K562 (cell line): ENCODE data around the gene FGGY. TPM values are rescaled to one million over a fixed set of nuclear protein-coding genes. Genes with fewer than 3 reads are reported as not detected.

Experiments used
- ATAC-seq: fragments of 200-7000 bp; cut with Tn5 transposase; 3 replicates; pipeline ENCODE4 v1.9.1; 2020; ENCODE audit warnings: moderate library complexity
- BruUV-seq: library from RNA; stranded (reverse); fragments of 400-500 nt; replicated peaks from 2 replicates; lab custom pipeline; 2021; lab: Mats Ljungman, UMichigan
- CTCF ChIA-PET: fragments of 300-600 bp; formaldehyde crosslinking; extraction: SDS; loops from one replicate; lab custom pipeline; 2021; ENCODE audit warnings: low intra/inter-chr PET ratio; lab: Yijun Ruan, JAX
- POLR2A ChIA-PET: fragments of 300-600, 350-650 bp; sonication (Branson Sonifier 250); formaldehyde crosslinking; extraction: SDS; loops from one replicate; lab custom pipeline; 2021; ENCODE audit warnings: antibody characterized with exemption, inconsistent platforms; lab: Yijun Ruan, JAX
- DNase-seq, 4 experiments: peaks; one replicate each; pipeline versions ENCODE4 v3.0.0 to v3.0.0-alpha.2; 2011 to 2018; ENCODE audit warnings: low spot score in 3 of 4, mixed read lengths in 3 of 4; ENCODE audit errors: extremely low read depth in 1 of 4
- FAIRE-seq: peaks from 2 replicates; lab custom pipeline; 2011; peaks lifted over from hg19 to GRCh38; lab: Jason Lieb, UNC
- H2AFZ ChIP-seq: 2 replicates; pipeline ENCODE4 v1.6.0; 2011; ENCODE audit warnings: low read depth, low read length, control low read depth, inconsistent platforms
- H3K27ac ChIP-seq: fragments of 200-600 bp; 3 replicates; pipeline ENCODE4 v1.8.0; 2011; ENCODE audit warnings: low read depth, mild to moderate bottlenecking, control low read depth, inconsistent platforms, low read length, moderate library complexity, mixed read lengths; ENCODE audit errors: extremely low read depth
- H3K27me3 ChIP-seq, 2 experiments: fragments of 300-600 bp in 1 of 2; 2 replicates in 1 of 2; 3 replicates in 1 of 2; pipeline versions ENCODE4 v1.6.0 to v1.8.0; 2011; ENCODE audit warnings: inconsistent platforms in 2 of 2, low read length in 2 of 2, mild to moderate bottlenecking in 1 of 2, mixed read lengths in 1 of 2, moderate library complexity in 1 of 2; ENCODE audit not compliant: control insufficient read depth in 2 of 2, insufficient read depth in 2 of 2
- H3K36me3 ChIP-seq: fragments of 300-600 bp; 3 replicates; pipeline ENCODE4 v1.8.0; 2011; ENCODE audit warnings: mild to moderate bottlenecking, low read length, inconsistent platforms; ENCODE audit not compliant: control insufficient read depth, insufficient read depth
- H3K4me1 ChIP-seq, 2 experiments: fragments of 200-600 bp in 1 of 2; replicated peaks in 1 of 2; 2 replicates in 1 of 2; 3 replicates in 1 of 2; pipeline versions ENCODE4 v1.5.1 to v1.8.0; 2011; ENCODE audit warnings: inconsistent platforms in 2 of 2, low read length in 2 of 2, mild to moderate bottlenecking in 1 of 2, mixed read lengths in 1 of 2, moderate library complexity in 1 of 2; ENCODE audit not compliant: control insufficient read depth in 2 of 2, insufficient read depth in 2 of 2
- H3K4me2 ChIP-seq: 2 replicates; pipeline ENCODE4 v1.6.1; 2011; ENCODE audit warnings: low read length, control low read depth, inconsistent platforms, mixed read lengths; ENCODE audit not compliant: insufficient read depth
- H3K4me3 ChIP-seq: fragments of 200-600 bp; sonication (generic), shearing (Covaris generic); 2 replicates; pipeline ENCODE4 v1.5.1; 2016; ENCODE audit warnings: control low read depth, inconsistent platforms
- H3K79me2 ChIP-seq: fragments of 200-600 bp; 3 replicates; pipeline ENCODE4 v1.8.0; 2011; ENCODE audit warnings: low read length, inconsistent platforms; ENCODE audit not compliant: control insufficient read depth, insufficient read depth
- H3K9ac ChIP-seq, 2 experiments: 2 replicates each; pipeline versions ENCODE4 v1.6.0 to v1.6.1; 2011; ENCODE audit warnings: low read depth in 2 of 2, low read length in 2 of 2, control low read depth in 1 of 2, inconsistent platforms in 1 of 2, mild to moderate bottlenecking in 1 of 2, mixed read lengths in 1 of 2; ENCODE audit not compliant: insufficient read depth in 1 of 2
- H3K9me1 ChIP-seq: one replicate; pipeline ENCODE4 v1.6.0; 2011; ENCODE audit warnings: inconsistent platforms, mild to moderate bottlenecking, low read length, moderate library complexity; ENCODE audit not compliant: control insufficient read depth, insufficient read depth
- H3K9me3 ChIP-seq: replicated peaks from 2 replicates; pipeline ENCODE4 v1.5.1; 2011; ENCODE audit warnings: low read depth, low read length, inconsistent platforms; ENCODE audit not compliant: control insufficient read depth, insufficient read depth
- H4K20me1 ChIP-seq: replicated peaks from 2 replicates; pipeline ENCODE4 v1.6.1; 2011; ENCODE audit warnings: low read length, inconsistent platforms, mixed read lengths; ENCODE audit not compliant: control insufficient read depth, insufficient read depth
- CBFB ChIP-seq: sonication (generic); formaldehyde crosslinking; IDR thresholded peaks from 2 replicates; pipeline ENCODE4 v1.4.0; 2020; ENCODE audit warnings: mild to moderate bottlenecking, missing genetic modification reagents
- CHCHD3 ChIP-seq: fragments of 250-450 bp; sonication (Bioruptor Pico); IDR thresholded peaks from 2 replicates; pipeline ENCODE4 v2.1.2; 2022; ENCODE audit warnings: mild to moderate bottlenecking
- E2F5 ChIP-seq: sonication (generic); formaldehyde crosslinking; IDR thresholded peaks from 2 replicates; pipeline ENCODE4 v1.8.0; 2022; ENCODE audit warnings: mild to moderate bottlenecking, missing genetic modification reagents
- FOXJ2 ChIP-seq: fragments of 200-800 bp; sonication (Bioruptor generic); IDR thresholded peaks from 2 replicates; pipeline ENCODE4 v1.6.1; 2016; ENCODE audit warnings: missing genetic modification characterization, missing compliant biosample characterization
- HINFP ChIP-seq: fragments of 450-650 bp; conservative IDR thresholded peaks from 2 replicates; pipeline ENCODE4 v1.6.1; 2016; ENCODE audit warnings: missing genetic modification characterization, low read depth, mild to moderate bottlenecking, control low read depth, missing compliant biosample characterization
- KAT8 ChIP-seq: fragments of 450-650 bp; IDR thresholded peaks from 2 replicates; pipeline ENCODE4 v1.6.1; 2016; ENCODE audit warnings: low read depth, mild to moderate bottlenecking
- MAFG ChIP-seq: fragments of 450-650 bp; conservative IDR thresholded peaks from 2 replicates; pipeline ENCODE4 v1.6.1; 2016; ENCODE audit warnings: missing genetic modification characterization, missing compliant biosample characterization
- MNT ChIP-seq, 2 experiments: fragments of 450-650 bp; conservative IDR thresholded peaks; 2 replicates each; pipeline ENCODE4 v1.6.1; 2017; ENCODE audit warnings: mild to moderate bottlenecking in 2 of 2, moderate library complexity in 2 of 2
- NFRKB ChIP-seq: fragments of 450-650 bp; IDR thresholded peaks from 2 replicates; pipeline ENCODE4 v1.6.1; 2016; ENCODE audit warnings: low read depth
- SAFB2 ChIP-seq: fragments of 200-400 bp; formaldehyde crosslinking; IDR thresholded peaks from 2 replicates; pipeline ENCODE4 v1.6.1; 2018; ENCODE audit warnings: borderline replicate concordance, low read length, low read depth, moderate library complexity; ENCODE audit not compliant: severe bottlenecking
- SMARCB1 ChIP-seq: IDR thresholded peaks from 2 replicates; pipeline ENCODE4 v1.6.1; 2011; ENCODE audit warnings: improper control_type of control experiment, low read depth; ENCODE audit not compliant: insufficient read length
- STAG1 ChIP-seq: sonication (generic); formaldehyde crosslinking; IDR thresholded peaks from 2 replicates; pipeline ENCODE4 v1.5.0; 2020; ENCODE audit warnings: missing genetic modification reagents, borderline replicate concordance
- THRAP3 ChIP-seq: fragments of 450-650 bp; IDR thresholded peaks from 2 replicates; pipeline ENCODE4 v1.6.1; 2016; ENCODE audit warnings: mild to moderate bottlenecking, inconsistent platforms, borderline replicate concordance
- TRIM24 ChIP-seq, 2 experiments: fragments of 450-650 bp; IDR thresholded peaks; 2 replicates each; pipeline ENCODE4 v1.6.1; 2016
- ZBTB9 ChIP-seq: fragments of 450-650 bp; formaldehyde crosslinking; IDR thresholded peaks from 2 replicates; pipeline ENCODE4 v1.4.0; 2020; ENCODE audit warnings: mild to moderate bottlenecking, moderate library complexity
- ZNF408 ChIP-seq: fragments of 250-450 bp; sonication (Bioruptor Pico); IDR thresholded peaks from 2 replicates; pipeline ENCODE4 v1.4.0; 2020; ENCODE audit warnings: low read depth, mild to moderate bottlenecking, moderate library complexity
- WGBS: fragments of 100-300 bp; shearing (Covaris generic); methylation state at CpG from one replicate; pipeline ENCODE4 v1.1.6; 2016; ENCODE audit warnings: low coverage, mixed read lengths; ENCODE audit not compliant: insufficient coverage; ENCODE audit errors: missing lambda C conversion rate; 5-methylcytosine and 5-hydroxymethylcytosine counted together
- in situ Hi-C: fragments of 300-500 bp; cut with MboI; formaldehyde crosslinking; loops from 4 replicates; pipeline ENCODE4 v1.15.0; 2018; ENCODE audit warnings: inconsistent platforms, mixed read lengths
- intact Hi-C: fragments of 100-400 bp; cut with micrococcal nuclease; formaldehyde crosslinking; loops from 2 replicates; pipeline ENCODE4 v1.14.2; 2022
- polyA plus RNA-seq, 8 experiments: library from polyadenylated mRNA; depleted of rRNA in 4 of 8; stranded (reverse) in 5 of 8; unstranded in 3 of 8; fragments of >200 nt; fragmentation: Nextera tagmentation in 2 of 8; fragmentation: Illumina TruSeq in 1 of 8; extraction: Ambion mirVana in 2 of 8; extraction: Trizol in 1 of 8; gene quantifications; 2 replicates each; pipeline versions ENCODE4 v1.2.1 to v1.2.3, GENCODE V29; 2011 to 2014; ENCODE audit warnings: inconsistent platforms in 1 of 8, missing spikeins in 1 of 8
- total RNA-seq, 7 experiments: library from RNA; depleted of rRNA in 6 of 7; stranded (reverse); fragments of >200 nt in 6 of 7; fragmentation: Illumina TruSeq in 2 of 7; extraction: Trizol in 2 of 7; gene quantifications; 2 replicates each; pipeline versions ENCODE4 v1.2.1 to v1.2.3, GENCODE V29; 2011 to 2021; ENCODE audit warnings: low replicate concordance in 1 of 7

FGGY gene
- total and polyA plus RNA-seq, 9 of the 15 experiments (the other 6 are each of a cell fraction or from before 2014, with no cell fraction given), result 9.7 to 19.2 (median 12.6) TPM

- CTCF ChIA-PET, result no interaction called here
- H3K9ac ChIP-seq, result no peak overlapping the region
- FAIRE-seq, result no peak
These were observed 268.9 kb downstream of the FGGY start for GRCh38 chr1:59565611-59566410.

More at GRCh38 chr1:59565611-59566410, 268.9 kb downstream of the FGGY start:
- no peaks in the 10 kb centered on the region for H3K9me1 ChIP-seq
- no TSS peak for BruUV-seq
- H2AFZ ChIP-seq, result no peak overlapping the region
- intact Hi-C loops, result no loop called here
- no peaks in the 10 kb centered on the region for H3K4me1 ChIP-seq
- TF ChIP-seq TRIM24 (IDR thresholded peaks at IDR 0.05) (no peak), MAFG (tag) (no peak), MNT (conservative IDR thresholded peaks at IDR 0.05) (no peak), KAT8 (no peak), HINFP (tag) (no peak), ZBTB9 (CRISPR knock-in tag) (no peak), THRAP3 (no peak), CBFB (CRISPR knock-in tag) (no peak), SMARCB1 (no peak), STAG1 (no peak), CHCHD3 (CRISPR knock-in tag) (no peak), E2F5 (CRISPR knock-in tag) (no peak), FOXJ2 (tag) (no peak), NFRKB (no peak), SAFB2 (no peak), ZNF408 (no peak)
- no peaks in the 10 kb centered on the region for H3K27me3 ChIP-seq
- no peak for DNase-seq
- no peak overlapping the region for H3K4me2 ChIP-seq
- H3K9me3 ChIP-seq, result no peaks in the 10 kb centered on the region
- WGBS, result 8% methylated on average over 5 of the region's 5 CpGs
- H3K27ac ChIP-seq, result no peak overlapping the region
- H4K20me1 ChIP-seq, result no peaks in the 10 kb centered on the region
- no peak overlapping the region for H3K4me3 ChIP-seq
- H3K36me3 ChIP-seq, result no peaks in the 10 kb centered on the region
- ATAC-seq, result no peak
- no peaks in the 10 kb centered on the region for H3K79me2 ChIP-seq
- in situ Hi-C loops, result no loop called here
- POLR2A ChIA-PET, result no interaction called here
